HTR-8/SVneo (cell line): Measurements from ENCODE around the gene CYSRT1.

ENCODE experiments used
- DNase-seq: peaks from one replicate; pipeline ENCODE4 v3.0.0; 2011; ENCODE audit warnings: low spot score, mixed read lengths; ENCODE audit not compliant: insufficient read length
- FAIRE-seq: peaks from 2 replicates; lab custom pipeline; 2011; peaks lifted over from hg19 to GRCh38; lab: Jason Lieb, UNC

CYSRT1 gene

GRCh38 chr9:137222190-137223077 is 2.5 kb upstream of the CYSRT1 start, which contains the start of gene RNF208:
RNF208 (minus strand) TSS chr9:137222240; CDS start chr9:137221212, 1,028 bp downstream.
- no peak for DNase-seq
- FAIRE-seq = no peak

- peak; percentile 70 for FAIRE-seq
- DNase-seq = peak; percentile 91
Observed at GRCh38 chr9:137223078-137223970, 1.6 kb upstream of the CYSRT1 start.

DNA sequence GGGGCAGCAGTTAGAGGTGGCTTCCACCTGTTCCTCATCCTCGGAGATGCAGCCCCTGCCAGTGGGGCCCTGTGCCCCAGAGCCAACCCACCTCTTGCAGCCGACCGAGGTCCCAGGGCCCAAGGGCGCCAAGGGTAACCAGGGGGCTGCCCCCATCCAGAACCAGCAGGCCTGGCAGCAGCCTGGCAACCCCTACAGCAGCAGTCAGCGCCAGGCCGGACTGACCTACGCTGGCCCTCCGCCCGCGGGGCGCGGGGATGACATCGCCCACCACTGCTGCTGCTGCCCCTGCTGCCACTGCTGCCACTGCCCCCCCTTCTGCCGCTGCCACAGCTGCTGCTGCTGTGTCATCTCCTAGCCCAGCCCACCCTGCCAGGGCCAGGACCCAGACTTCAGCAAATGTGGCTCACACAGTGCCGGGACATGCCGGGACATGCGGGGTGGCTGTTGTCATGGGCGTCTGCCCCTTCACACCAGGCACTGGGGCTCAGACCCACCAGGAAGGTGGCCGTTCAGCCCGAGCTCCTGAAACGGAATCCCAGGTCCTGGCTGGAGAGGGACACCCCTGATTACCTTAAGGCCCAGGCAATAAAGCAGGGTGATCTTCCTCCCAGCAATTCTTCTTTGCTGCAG is 841 bp downstream of the CYSRT1 start:
- FAIRE-seq (no peak), DNase-seq (no peak)

DNA sequence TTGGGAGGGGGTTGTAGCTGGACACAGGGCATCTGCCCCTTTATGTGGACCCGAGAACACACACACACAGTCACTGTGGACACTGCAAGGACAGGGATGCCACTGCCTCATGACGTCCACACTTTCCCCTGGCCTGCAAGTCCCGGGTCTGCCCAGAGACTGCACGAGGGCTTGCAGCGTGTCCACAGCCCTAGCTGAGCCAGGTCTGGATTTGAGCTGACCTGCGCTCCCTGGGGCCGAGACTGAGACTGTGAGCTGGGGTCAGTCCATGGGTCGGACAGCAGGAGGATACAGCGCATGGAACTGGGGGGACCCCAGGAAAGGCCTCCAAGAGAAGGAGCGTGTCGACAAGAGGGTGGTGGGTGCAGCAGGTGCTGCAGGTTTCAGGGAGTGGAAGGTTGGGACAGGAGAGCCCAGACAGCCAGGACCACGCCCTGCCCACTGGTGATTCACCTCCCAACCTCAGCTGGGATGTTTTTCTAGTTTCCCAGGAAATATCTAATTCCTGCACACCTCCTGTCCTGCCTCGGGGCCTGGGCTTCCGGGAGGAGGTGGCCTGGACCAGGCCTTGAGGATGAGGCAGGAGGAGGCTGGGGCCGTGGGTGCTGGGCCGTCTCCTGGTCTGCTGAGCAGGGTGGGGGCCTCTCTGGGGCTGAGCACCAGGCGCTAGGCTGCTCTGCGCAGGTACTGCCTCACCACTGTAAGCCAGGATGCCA is 1.5 kb downstream of the CYSRT1 start:
- FAIRE-seq (no peak), DNase-seq (no peak)

DNA sequence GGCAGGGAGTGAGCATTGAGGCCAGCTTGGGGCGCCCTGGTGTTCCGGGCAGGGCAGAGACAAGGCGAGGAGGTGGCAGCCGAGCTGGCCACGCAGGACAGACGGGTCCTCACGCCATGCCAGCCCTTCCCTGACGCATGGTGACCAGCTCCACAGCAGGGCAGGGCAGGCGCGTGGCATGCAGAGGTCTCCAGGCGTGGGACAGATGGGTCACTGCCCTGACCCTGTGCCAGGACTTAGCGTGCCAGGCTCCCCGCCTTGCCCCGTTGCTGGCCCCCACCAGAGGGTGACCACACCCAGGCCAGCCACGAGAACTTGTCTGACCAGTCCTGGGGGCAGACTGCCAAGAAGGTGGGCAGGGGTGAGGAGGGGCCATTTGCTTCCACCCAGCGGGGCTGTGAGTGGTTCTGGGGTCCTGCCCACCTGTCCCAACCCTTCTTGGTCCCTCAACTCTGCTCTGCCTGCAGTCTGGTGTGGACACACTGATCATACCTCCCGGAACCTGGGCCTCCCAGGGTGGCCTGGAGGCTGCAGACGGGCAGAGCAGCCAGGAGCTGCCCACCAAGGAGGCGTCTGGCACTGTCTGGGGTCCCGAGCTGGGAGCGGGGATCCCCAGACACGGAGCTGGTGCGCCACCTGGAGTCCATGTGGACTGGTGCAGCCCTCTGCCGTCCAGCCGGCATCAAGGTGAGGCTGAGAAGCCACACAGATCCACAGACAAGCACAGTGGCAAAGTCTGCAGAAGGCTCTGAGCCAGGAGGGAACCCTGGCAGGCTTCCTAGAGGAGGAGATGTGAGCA is 2.3 kb downstream of the CYSRT1 start, which contains the start of gene RNF224:
TSS of gene RNF224 (plus strand) at position 449 of the 799 bp plus-strand sequence. CDS start 834 bp downstream, outside the sequence.
- peak; percentile 79 for DNase-seq

GRCh38 chr9:137227853-137228505 is 3.0 kb downstream of the CYSRT1 start:
- DNase-seq = no peak
- no peak for FAIRE-seq

More for the DNA sequence above, 2.3 kb downstream of the CYSRT1 start, which contains the start of gene RNF224:
- FAIRE-seq = peak; percentile 57

- FAIRE-seq (no peak), DNase-seq (no peak)
Observed at GRCh38 chr9:137228506-137228967, 3.6 kb downstream of the CYSRT1 start.

DNA sequence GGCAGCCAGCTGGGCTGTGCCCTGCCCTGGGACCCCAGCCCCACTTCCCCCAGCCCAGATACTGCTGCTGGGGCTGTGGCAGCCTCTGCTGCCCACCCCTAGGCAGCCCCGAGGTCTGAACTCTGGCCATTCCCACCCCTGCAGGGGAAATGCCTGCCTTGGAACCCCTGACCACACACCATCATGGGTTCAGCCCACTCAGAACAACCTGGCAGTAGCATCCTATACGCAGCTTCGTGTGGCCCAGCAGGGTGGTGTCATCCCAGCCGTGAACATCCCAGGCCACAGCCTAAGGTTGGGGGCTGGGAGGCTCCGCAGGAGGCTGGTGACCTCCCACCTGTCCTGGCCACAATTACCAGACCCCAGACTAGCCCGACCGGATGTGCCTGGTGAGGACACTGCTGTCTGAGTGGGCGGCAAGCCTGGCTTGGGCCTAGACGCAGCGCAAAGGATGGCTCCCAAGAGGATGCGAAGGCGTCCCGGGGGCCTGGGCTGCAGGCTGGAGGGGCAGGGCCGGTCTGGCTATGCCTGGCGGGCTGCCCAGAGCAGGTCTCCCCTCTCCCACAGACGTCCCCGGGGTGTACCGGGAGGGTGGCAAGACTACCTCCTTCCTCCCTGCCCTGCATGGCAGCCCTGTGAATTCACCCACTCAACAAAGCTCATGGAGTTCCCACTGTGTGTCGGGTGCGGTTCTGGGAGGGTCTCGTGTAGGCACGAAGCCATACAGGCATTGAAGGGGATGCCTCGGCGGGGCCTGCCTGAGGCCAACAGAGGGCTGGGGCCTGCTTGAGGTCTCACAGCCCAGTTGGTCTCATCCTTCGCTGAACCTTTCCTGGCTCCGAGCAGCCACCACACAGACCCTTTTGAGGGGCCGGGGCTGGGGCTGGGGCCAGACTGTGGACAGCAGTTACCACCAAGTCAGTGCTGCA is 4.3 kb downstream of the CYSRT1 start:
- no peak for FAIRE-seq
- no peak for DNase-seq

DNA sequence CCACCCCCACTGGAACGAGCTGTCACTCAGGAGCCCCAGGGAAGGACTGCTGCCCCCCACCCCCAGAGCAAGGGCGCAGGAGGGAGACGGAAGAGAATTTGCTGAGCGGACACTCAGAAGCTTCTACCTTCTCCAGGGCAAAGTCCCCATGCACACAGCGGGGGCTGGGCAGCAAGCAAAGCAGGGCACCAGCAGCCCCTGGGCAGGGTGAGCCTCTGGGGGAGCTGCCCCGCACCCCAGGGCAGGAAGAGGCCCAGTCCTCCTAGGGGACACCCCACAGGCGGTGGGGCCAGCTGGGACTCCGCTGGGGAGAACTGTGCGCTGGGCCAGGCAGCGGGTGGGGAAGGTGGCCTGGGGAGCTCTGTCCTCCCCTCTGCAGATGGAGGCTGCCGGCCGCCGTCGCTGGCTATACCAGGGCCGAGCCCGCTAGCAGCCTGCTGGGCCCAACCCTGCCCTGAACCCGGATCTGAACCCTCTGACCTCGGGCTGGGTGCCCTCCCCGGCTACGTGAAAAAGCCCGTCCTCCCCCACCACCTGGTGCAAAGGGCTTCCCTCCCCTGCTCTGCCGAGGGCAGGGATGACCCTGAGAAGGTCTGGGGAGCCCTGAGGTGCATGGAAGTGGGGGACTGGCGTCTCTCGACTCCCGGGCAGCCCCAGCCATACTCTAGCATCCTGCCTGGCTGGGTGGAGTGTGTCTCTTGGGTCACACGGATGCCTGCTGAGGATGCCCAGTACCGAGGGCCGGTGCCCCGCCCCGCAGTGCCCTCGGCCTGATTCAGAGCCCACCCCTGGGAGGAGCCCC is 5.1 kb downstream of the CYSRT1 start:
- FAIRE-seq (no peak), DNase-seq (no peak)

DNA sequence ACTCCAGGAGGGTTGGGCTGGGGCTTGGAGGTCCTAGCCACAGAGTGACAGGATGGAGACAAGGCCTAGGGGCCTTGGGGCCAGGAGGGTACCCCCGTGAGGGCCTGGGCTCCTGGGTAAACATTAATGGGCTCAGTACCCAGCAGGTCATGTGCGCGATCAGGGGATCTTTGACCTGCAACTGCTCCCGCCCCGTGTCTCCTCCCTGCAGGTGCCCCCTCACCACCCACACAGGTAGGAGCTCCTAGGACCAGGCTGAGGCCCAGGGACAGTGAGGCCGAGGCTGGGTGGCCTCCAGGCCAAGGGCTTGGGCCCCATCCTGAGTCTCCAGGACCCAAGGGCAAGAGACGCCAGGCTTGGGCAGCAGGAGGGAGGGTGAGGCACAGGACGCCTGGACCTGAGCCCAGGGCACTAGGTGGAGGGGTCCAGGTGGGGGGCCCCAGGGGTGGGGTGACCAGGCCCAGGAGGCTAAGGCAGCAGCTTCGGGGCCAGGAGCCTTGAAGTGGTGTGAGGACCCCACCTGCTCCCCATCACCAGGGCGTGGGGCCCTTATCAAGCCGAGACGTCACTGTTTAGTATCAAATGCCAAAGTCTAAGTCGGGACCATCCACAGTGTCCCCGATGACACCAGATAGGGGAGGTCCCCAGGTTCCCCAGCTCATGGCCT is 5.9 kb downstream of the CYSRT1 start, which contains the start of gene SLC34A3:
TSS of gene SLC34A3 (plus strand) at position 197 of the 667 bp plus-strand sequence. CDS start 802 bp downstream, outside the sequence.
- no peak for FAIRE-seq
- DNase-seq = no peak

- no peak for DNase-seq
- FAIRE-seq = no peak
Observed at GRCh38 chr9:137231372-137232039, 6.5 kb downstream of the CYSRT1 start.

GRCh38 chr9:137232101-137232500 is 7.1 kb downstream of the CYSRT1 start:
- FAIRE-seq (no peak), DNase-seq (no peak)

DNA sequence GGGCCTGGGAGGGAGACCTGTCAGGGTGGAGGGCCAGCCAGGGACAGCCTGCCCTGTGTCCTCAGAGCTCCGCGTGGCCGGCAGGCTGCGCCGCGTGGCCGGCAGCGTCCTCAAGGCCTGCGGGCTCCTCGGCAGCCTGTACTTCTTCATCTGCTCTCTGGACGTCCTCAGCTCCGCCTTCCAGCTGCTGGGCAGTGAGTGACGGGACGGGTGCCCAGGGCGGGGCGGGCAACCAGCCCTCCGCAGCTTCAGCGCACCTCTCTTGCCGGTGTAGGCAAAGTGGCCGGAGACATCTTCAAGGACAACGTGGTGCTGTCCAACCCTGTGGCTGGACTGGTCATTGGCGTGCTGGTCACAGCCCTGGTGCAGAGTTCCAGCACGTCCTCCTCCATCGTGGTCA is 7.5 kb downstream of the CYSRT1 start:
- FAIRE-seq = no peak
- DNase-seq = no peak

GRCh38 chr9:137233143-137233980 is 8.4 kb downstream of the CYSRT1 start:
- FAIRE-seq (no peak), DNase-seq (no peak)
